GM04503 (cell line): ENCODE measurements around the gene C10orf105.

ENCODE experiments used
- DNase-seq: peaks from one replicate; pipeline ENCODE4 v3.0.0-alpha.2; 2012; ENCODE audit warnings: low read depth

C10orf105 gene

DNA sequence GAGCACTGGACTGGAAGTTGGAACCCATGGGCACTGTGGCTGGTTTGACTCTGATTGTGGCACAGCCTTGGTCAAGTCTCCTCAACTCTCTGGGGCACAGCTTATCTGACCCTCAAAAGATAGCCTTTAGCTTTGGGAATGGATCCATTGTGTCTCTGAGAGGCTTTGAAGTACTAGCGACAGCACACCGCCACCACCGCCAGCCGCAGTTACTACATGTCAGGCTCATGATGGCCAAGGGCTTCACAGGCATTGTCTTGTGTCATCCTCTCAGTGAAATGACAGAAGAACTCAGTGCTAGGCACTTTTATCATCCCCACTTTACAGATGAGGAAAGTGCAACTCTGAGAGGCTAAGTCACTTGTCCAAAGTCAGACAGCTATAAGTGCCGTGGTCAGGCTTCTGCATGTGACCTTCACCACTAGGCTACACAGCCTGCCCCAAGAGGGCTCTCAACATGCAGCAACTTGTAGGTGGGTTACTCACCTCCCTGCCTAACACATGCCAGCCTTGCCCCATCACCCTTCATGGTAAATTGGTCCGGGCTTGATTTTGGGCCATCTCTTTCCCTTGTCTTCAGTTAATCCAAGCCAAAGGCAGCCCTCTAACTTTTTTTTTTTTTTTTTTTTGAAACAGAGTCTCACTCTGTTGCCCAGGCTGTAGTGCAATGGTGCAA lies 44.1 kb downstream of the C10orf105 start:
- DNase-seq: no peak

DNA sequence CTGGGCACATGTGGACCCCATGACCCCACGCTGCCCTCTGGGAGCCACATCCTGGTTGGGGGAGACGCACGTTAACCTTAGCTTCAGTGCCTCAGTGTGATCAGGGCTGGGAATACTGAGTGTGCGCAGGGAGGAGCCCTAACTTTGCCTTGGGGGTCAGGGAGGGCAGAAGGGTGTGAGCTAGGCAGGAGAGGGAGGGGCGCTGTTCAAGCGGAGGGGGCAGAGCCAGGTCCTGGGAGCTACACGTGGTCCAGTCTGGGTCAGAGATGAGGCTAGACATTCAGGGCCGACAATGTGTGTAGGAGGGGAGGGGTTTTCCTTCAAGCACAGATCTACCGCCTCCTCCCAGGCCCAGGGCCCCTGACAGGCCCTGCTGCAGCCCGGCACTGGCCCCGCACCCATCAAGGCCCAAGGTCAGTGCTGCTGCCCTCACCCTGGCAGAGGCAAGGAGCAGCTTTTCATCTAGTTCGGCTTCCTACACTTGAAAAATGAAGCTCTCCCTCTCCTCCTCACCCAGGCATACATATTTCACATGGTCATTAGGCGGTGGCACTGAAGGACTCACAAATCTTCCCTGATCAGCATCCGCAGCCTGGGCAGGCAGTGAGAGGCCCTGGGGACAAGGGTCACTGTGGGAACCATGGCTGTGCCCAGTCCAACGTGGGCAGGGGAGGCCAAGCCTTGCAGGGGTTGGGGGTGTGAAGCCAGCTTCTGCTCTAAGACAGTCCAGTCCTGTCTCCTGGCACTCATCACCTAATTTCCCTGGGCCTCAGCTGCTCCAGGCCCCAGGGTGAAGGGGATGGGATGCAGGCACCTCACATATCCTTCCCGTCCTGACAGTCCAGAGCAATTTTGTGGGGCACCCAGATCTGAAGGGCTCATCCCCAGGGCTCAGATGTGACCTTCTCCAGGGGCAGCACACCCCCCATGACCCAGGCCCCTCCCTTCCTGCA lies 47.3 kb downstream of the C10orf105 start:
- no peak for DNase-seq

DNA sequence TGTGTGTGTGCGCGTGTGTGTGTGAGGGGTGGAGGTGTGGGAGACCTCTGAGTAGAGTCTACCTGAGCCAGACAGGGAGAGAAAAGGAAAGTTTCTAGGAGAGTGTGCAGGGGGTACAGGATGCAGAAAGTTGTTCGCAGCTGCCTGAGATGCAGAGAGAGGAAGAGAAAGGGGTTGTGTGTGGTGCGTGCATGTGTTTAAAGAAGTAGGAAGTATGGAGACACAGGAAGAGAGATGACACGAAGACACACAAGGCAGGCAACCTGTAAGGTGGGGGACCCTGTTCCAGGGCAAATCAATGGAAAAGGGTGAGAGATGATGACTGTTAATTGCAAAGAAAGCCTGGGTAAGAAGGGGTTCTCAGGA lies 52.2 kb downstream of the C10orf105 start:
- DNase-seq: no peak

DNA sequence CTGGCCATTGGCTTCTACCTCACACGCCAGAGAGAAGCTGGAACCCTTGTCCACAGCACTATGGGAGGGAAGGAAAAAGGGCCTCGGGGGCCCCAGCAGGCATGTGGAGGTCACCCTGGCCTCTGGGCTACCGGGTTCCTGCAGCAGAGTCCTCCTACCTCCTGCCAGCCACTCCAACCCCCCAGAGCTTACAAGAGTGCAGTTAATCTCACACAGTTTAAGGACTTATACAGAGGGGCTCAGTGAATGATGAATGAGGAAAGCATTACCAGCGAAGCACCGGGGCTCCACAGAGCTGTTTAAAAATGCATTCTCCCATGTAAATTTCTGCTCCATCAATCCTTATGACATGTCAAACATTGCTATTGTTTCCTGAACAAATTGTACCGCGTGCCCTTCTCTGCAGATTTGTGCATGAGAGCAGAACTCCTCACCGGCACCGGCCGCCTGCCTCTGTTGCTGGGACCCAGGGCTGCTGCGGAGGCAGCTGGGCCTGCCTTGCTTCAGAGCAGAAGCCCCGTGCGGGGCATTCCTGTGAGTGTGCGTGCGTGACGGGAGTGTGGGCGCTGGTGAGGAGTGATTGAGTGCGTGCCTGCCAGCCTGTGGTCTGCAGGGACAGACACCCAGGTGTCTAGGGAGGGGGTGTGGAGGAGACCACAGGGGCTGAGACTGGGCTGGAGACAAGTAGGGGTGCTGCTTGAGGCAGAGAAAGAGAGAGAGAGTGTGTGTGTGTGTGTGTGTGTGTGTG lies 52.8 kb downstream of the C10orf105 start:
- DNase-seq: no peak

DNA sequence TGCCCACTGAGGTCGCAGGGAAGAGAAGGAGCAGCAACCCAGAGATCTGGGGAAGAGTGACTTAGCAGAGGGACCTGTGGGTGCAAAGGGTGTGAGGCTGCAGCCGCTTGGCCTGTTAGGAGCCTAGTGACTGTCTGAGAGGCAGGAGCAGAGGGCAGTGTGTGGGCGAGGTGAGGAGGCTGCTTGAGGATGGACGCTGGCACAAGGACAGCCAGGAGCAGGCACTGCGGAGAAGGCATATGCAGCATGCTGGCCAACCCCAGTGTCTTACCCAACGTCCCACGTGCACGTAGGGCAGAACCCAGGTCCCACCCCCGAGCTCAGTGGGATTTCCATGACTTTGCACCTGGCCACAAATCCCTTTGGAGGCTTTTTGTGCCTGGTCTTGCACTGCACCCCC lies 54.1 kb downstream of the C10orf105 start:
- no peak for DNase-seq

DNA sequence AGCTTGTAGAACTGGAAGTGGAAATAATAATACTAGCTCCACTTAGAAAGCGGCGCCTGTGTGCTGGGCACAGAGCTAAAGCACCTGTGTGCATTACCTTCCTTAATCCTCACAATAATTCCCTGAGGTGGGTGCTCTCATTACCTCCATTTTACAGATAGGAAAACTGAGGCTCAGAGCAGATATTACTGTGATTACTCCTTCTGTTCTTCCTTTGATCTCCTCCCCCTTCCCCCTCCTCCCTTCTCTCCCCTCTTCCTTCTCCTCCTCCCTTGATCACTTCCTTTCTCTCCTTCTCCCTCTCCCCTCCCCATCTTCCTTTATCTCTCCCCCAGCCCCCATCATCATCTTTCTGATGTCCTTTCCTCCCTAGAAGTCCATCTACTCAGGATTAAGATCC lies 55.0 kb downstream of the C10orf105 start:
- DNase-seq: no peak

DNA sequence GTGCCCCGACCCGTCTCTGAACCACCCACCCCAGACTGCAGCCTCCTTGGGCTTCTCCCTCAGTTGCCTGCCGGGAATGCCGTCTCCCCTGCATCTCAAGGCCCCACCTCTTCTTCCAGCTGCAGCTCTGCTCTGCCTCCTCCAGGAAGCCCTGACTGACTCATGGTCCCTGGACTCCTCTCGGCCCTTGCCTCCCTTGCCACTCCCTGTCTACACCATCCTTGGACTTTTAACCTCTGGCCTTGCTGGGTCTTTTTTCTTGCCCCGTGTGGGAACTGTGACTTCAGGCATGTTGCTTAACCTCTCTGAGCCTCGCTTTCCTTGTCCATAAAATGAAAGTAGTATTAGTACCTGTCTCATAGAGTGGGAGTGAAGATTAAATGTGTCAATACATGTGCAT lies 56.3 kb downstream of the C10orf105 start:
- no peak for DNase-seq

DNA sequence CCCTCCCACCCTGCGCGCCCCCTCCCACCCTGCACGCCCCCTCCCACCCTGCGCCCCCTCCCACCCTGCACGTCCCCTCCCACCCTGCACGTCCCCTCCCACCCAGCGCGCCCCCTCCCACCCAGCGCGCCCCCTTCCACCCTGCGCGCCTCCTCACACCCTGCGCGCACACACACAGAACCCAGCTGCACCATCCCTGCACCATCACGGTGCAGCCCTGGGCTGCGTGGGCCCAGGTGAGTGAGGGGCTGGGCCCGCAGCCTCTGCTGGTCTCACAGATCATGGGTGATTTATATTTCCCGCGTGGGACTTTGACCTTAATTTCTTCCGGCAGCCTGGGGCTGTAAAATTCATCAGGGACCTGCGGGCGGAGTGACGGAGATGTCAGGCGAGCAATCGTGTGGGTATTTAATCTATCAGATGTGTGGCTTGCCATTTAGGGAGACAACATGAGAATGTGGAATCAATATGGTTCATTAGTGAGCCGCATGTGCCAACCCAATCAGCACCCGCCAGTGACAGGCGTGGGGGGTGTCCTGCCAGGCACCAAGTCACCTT lies 57.7 kb downstream of the C10orf105 start:
- no peak for DNase-seq
